Fibroblast of mammary gland (primary cell): Measurements from ENCODE around the gene THAP4.

Experiments
- DNase-seq: peaks from one replicate; pipeline ENCODE4 v3.0.0-alpha.2; 2010; ENCODE audit warnings: low read depth
- H3K4me3 ChIP-seq: 2 replicates; pipeline ENCODE4 v1.5.1; 2011; ENCODE audit warnings: low read depth, mild to moderate bottlenecking, low read length, moderate library complexity; ENCODE audit not compliant: control insufficient read depth
- TF ChIP-seq, protein P1 (sequence below): conservative IDR thresholded peaks from 2 replicates; pipeline ENCODE4 v1.5.1; 2011; ENCODE audit warnings: low read depth, low read length, inconsistent platforms; ENCODE audit not compliant: control insufficient read depth, insufficient read depth

THAP4 gene

DNA sequence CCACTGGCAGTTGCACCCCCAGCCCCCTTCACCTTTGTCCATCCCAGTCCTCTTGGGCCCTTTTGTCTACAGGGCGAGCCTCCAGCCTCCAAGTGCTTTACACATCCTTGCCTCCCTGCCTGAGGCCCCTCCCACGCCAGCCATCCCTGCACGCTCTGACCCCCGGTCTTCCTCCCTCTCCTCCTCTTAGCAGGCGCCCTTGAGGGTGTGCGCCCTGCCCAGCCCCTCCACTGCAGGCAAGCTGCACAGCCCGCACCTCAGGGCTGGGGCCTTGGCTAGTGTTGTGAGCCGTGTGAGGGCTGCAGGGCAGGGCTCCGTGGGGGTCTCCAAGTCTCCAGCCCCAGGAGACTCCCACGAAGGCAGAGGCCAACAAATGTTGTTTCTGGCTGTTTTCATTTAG is 71.5 kb downstream of the THAP4 start:
- DNase-seq, result no peak
- H3K4me3 ChIP-seq, result no peak overlapping the region
- TF ChIP-seq, protein P1, sequence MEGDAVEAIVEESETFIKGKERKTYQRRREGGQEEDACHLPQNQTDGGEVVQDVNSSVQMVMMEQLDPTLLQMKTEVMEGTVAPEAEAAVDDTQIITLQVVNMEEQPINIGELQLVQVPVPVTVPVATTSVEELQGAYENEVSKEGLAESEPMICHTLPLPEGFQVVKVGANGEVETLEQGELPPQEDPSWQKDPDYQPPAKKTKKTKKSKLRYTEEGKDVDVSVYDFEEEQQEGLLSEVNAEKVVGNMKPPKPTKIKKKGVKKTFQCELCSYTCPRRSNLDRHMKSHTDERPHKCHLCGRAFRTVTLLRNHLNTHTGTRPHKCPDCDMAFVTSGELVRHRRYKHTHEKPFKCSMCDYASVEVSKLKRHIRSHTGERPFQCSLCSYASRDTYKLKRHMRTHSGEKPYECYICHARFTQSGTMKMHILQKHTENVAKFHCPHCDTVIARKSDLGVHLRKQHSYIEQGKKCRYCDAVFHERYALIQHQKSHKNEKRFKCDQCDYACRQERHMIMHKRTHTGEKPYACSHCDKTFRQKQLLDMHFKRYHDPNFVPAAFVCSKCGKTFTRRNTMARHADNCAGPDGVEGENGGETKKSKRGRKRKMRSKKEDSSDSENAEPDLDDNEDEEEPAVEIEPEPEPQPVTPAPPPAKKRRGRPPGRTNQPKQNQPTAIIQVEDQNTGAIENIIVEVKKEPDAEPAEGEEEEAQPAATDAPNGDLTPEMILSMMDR, result no peak

DNA sequence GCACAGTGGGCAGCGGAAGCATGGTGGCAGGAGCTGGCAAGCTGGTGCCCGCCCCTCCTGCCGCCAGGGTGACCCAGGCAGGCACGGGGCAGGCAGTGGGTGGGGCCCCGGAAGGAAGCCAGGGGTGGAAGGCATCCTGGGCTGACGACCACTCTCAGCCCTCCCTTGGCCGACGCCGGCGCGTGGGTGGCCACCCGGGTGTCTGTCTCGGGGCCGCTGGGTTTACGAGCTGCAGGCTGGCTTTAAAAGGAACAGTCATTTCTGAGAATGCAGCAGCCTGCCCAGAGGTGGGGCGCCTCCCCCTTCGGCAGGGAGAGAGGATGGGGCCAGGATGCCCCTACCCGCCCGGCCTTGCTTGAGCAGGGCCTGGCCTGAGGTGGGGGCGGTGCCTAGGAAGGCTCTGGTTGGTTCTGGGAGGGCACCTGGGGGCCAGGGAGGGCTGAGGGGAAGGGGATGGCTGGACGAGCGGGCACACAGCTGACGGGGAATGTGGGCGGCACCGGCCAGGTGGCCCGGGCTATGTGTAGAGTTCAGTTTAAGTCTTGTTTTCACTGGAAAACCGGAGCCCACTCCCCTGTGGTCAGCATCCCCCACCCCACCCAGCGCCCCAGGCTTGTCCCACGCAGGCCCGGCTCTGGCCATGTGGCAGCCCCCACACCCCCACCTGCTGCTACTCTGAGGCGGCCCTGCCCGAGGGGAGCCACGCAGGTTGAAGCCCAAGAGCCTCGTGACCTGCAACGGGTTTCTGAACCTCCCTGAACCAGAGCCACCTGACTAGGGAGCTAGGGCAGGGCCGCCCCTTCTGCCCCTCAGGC is 72.2 kb downstream of the THAP4 start:
- no peak overlapping the region for H3K4me3 ChIP-seq
- TF ChIP-seq, protein P1, result no peak
- no peak for DNase-seq

DNA sequence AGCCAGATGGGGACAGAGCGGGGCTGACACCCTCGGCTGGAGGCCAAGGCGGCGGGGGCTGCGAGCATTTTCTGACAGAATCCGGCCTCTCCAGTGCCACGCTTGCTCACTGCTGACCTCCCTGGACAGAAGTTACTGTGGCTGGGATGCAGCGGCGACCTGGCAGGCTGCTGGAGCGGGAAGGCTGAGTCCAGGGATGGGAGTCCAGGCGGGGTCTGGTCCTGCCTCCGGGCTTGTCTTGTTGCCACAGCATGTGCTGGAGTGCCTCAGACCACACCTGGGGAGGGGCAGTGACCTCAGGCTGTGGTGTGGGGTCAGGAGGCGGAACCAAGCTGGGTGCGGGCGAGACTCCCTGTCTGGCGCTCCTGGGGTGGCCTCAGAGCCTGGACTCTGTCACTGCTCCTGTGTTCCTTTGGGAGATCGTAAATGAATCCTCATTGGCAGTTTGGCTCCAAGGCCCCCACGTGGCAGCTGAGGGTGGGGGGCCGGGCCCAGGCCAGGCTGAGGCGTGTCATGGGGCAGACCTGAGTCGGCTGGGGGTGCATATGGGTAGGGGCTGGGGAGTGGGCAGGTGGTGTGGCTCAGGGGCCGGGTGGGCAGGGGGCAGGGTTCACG is 72.9 kb downstream of the THAP4 start:
- no peak for DNase-seq
- no peak overlapping the region for H3K4me3 ChIP-seq
- TF ChIP-seq, protein P1, result no peak

DNA sequence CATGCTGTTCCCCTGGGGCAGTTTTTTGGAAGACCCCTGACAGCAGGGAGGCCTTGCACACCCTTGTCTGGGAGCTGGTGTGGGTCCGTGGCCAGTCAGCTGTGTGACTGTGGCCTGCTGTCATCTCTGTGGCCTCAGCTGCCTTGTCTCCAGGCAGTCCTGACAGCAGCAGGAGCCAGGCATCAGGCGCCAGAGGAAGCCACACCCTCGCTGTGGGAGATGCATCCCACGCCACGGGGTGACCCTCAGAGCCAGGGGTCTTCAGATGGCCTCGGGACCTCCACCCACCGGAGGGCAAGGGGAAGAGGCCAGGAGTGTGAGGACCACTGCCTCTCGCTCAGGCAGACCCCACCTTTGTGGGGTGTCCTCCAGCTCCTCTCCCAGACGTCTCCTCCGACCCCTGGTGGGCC is 73.4 kb downstream of the THAP4 start:
- no peak overlapping the region for H3K4me3 ChIP-seq
- TF ChIP-seq, protein P1, result no peak
- DNase-seq, result no peak

DNA sequence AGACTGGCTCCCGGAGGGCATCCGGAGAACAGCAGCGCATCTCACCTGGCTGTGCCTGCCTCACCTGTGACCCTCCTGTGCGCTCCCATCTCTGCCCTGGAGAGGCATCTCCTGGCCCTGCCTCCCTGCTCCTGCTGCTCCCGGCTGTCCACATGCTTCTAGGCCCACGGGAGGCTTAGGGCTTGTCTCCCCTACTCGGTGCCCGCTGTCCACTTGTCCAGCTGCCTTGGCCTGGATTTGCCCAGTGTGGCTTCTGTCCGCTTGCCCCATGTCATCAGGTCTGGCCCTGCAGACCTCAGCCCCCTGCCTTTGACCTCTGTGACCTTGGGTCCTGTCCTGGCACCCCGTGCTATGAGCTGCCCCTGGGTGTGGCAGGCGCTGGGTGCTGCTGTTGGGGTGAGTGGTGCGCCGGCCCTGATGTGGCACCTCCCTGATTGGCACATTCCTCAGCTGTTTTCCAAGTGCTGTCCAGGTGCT is 73.9 kb downstream of the THAP4 start:
- DNase-seq, result no peak
- TF ChIP-seq, protein P1, result no peak
- no peak overlapping the region for H3K4me3 ChIP-seq

DNA sequence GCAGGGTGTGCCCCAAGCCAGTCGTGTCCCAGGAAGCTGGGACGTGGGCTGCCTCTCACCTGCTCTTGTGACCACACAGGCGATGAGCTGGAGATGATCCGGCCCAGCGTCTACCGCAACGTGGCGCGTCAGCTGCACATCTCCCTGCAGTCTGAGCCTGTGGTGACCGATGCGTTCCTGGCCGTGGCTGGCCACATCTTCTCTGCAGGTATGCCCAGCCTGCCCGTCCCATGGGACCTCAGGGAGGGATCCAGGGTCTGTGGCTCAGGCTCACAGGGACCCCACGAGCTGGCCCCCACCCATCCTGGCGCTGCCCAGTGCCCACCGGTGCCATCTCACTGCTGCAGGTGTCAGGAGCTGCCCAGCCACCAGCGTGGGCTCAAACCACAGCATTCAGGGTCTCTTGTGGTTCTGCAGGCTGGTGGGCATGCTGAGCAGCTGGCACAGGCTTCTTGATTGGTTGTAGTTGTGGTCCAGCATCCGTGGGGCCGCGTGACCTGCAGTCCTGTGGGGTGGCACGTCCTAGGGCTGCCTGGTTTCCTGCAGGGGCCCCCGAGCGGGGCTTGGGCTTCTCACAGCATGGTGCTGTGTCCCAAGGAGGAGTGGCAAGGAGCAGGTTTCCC is 74.6 kb downstream of the THAP4 start:
- H3K4me3 ChIP-seq, result no peak overlapping the region
- TF ChIP-seq, protein P1, result no peak
- no peak for DNase-seq
